Peyer's patch (tissue), 4 donors: ENCODE results near the gene SPSB2. TPM values are rescaled to one million over a fixed set of nuclear protein-coding genes. Genes with fewer than 3 reads are reported as not detected.
A peak's percentile ranks its signal among the peaks of the same experiment; 100 is the strongest.

ENCODE experiments used
- DNase-seq, 3 donors: peaks; one replicate each; pipeline ENCODE4 v3.0.0-alpha.2; 2017 to 2019
- H3K27ac ChIP-seq, 4 donors: fragments of 200-600 bp; sonication (generic); one replicate each; pipeline ENCODE4 v1.5.1; 2016 to 2019
- H3K27me3 ChIP-seq, 2 donors: fragments of 200-600 bp; sonication (generic); one replicate each; pipeline ENCODE4 v1.5.1; 2019
- H3K36me3 ChIP-seq, 3 donors: fragments of 200-600 bp; sonication (generic); one replicate each; pipeline ENCODE4 v1.5.1; 2016 to 2019
- H3K4me1 ChIP-seq, 4 donors: fragments of 200-600 bp; sonication (generic); one replicate each; pipeline ENCODE4 v1.5.1; 2016 to 2019
- H3K4me3 ChIP-seq, 4 donors: fragments of 200-600 bp; sonication (generic); 1 replicate in 3 of 4; 2 replicates in 1 of 4; pipeline ENCODE4 v1.5.1; 2016 to 2019; ENCODE audit warnings: mild to moderate bottlenecking in 1 of 4
- H3K9me3 ChIP-seq, 4 donors: fragments of 200-600 bp; sonication (generic); one replicate each; pipeline ENCODE4 v1.5.1; 2016 to 2019; ENCODE audit warnings: mild to moderate bottlenecking in 1 of 4
- CTCF ChIP-seq, 6 experiments: fragments of 450-650 bp in 4 of 6; fragments of 200-600 bp in 2 of 6; sonication (generic) in 1 of 6; IDR thresholded peaks; one replicate each; pipeline ENCODE4 v1.5.1; 2017 to 2019; ENCODE audit warnings: antibody characterized with exemption in 6 of 6, mild to moderate bottlenecking in 3 of 6, moderate library complexity in 1 of 6
- POLR2A ChIP-seq, 2 donors: fragments of 450-650 bp; IDR thresholded peaks; one replicate each; pipeline ENCODE4 v1.5.1; 2017; ENCODE audit warnings: antibody characterized with exemption in 2 of 2, mild to moderate bottlenecking in 2 of 2, moderate library complexity in 2 of 2
- total RNA-seq, 4 donors: library from RNA; depleted of rRNA; stranded (reverse); fragments of >200 nt; gene quantifications; one replicate each; pipeline ENCODE4 v1.1.0, GENCODE V29; 2016

Gene SPSB2
- total RNA-seq, 4 donors from 2014 or later: 4.1 to 12.3 (median 9.9) TPM

GRCh38 chr12:6858799-6859198, 14.3 kb downstream of the SPSB2 start:
- Histone ChIP-seq H3K4me3 (no peak overlapping the region), H3K4me1 (no peaks in the 10 kb centered on the region), H3K9me3 (no peaks in the 10 kb centered on the region), H3K36me3 (peaks cover 0 to 83% (median 0%) of the 10 kb centered on the region in 3 donors), H3K27ac (no peak overlapping the region), H3K27me3 (no peaks in the 10 kb centered on the region)
- DNase-seq: no peak
- no peak for TF ChIP-seq POLR2A (IDR thresholded peaks at IDR 0.05)
- no peak for TF ChIP-seq CTCF (IDR thresholded peaks at IDR 0.05)

GRCh38 chr12:6855322-6855721, 17.8 kb downstream of the SPSB2 start:
- no peaks in the 10 kb centered on the region for H3K9me3 ChIP-seq
- peaks cover 0 to 50% (median 0%) of the 10 kb centered on the region in 3 donors for H3K36me3 ChIP-seq
- no peak overlapping the region for H3K27ac ChIP-seq
- peaks cover 0 to 14% (median 7%) of the 10 kb centered on the region in 4 donors for H3K4me1 ChIP-seq
- no peak overlapping the region for H3K4me3 ChIP-seq
- no peak for TF ChIP-seq POLR2A (IDR thresholded peaks at IDR 0.05)
- TF ChIP-seq CTCF (IDR thresholded peaks at IDR 0.05): no peak
- no peak for DNase-seq
- no peaks in the 10 kb centered on the region for H3K27me3 ChIP-seq

- no peak for TF ChIP-seq CTCF (IDR thresholded peaks at IDR 0.05)
- TF ChIP-seq POLR2A (IDR thresholded peaks at IDR 0.05): no peak
- no peak for DNase-seq
- H3K27ac ChIP-seq: no peak overlapping the region
- peaks cover 0 to 41% (median 0%) of the 10 kb centered on the region in 3 donors for H3K36me3 ChIP-seq
- no peak overlapping the region for H3K4me3 ChIP-seq
- H3K4me1 ChIP-seq: peaks cover 0 to 14% (median 7%) of the 10 kb centered on the region in 4 donors
- H3K27me3 ChIP-seq: no peaks in the 10 kb centered on the region
- H3K9me3 ChIP-seq: no peaks in the 10 kb centered on the region
Measured at GRCh38 chr12:6854036-6854435, 19.1 kb downstream of the SPSB2 start.

- H3K9me3 ChIP-seq: no peaks in the 10 kb centered on the region
- no peak for DNase-seq
- peak overlapping the region in 2 of 4 donors; percentile 69 to 89 for H3K27ac ChIP-seq
- TF ChIP-seq CTCF (IDR thresholded peaks at IDR 0.05) (no peak), POLR2A (IDR thresholded peaks at IDR 0.05) (no peak)
- peaks cover 0 to 40% (median 0%) of the 10 kb centered on the region in 3 donors for H3K36me3 ChIP-seq
- peaks cover 0 to 14% (median 7%) of the 10 kb centered on the region in 4 donors for H3K4me1 ChIP-seq
- H3K4me3 ChIP-seq: no peak overlapping the region
- H3K27me3 ChIP-seq: no peaks in the 10 kb centered on the region
Measured at GRCh38 chr12:6853626-6854025, 19.5 kb downstream of the SPSB2 start.

- Histone ChIP-seq H3K27ac (peak overlapping the region; percentile 69 to 96 (median 92)), H3K36me3 (peaks cover 0 to 32% (median 0%) of the 10 kb centered on the region in 3 donors)
- DNase-seq: peak in 1 of 3 donors; percentile 69
Measured at GRCh38 chr12:6852651-6853354, 20.3 kb downstream of the SPSB2 start.

More at GRCh38 chr12:6852651-6853354, 20.3 kb downstream of the SPSB2 start:
- Histone ChIP-seq H3K4me1 (peaks cover 0 to 14% (median 7%) of the 10 kb centered on the region in 4 donors), H3K9me3 (no peaks in the 10 kb centered on the region), H3K4me3 (peak overlapping the region; percentile 57 to 74 (median 66)), H3K27me3 (no peaks in the 10 kb centered on the region)
- TF ChIP-seq CTCF (IDR thresholded peaks at IDR 0.05): no peak
- no peak for TF ChIP-seq POLR2A (IDR thresholded peaks at IDR 0.05)
